Common myeloid progenitor, CD34-positive (primary cell): Measurements from ENCODE around the gene FAM168A.

Experiments
- CTCF ChIA-PET: fragments of 350-600 bp; sonication (Branson Sonifier 250); formaldehyde crosslinking; loops from one replicate; lab custom pipeline; 2021; ENCODE audit warnings: antibody characterized with exemption; lab: Charles Lee
- POLR2A ChIA-PET: fragments of 350-600 bp; sonication (Branson Sonifier 250); formaldehyde crosslinking; loops from one replicate; lab custom pipeline; 2021; ENCODE audit warnings: antibody characterized with exemption; lab: Charles Lee
- DNase-seq, 3 donors: peaks; one replicate each; pipeline versions ENCODE4 v3.0.0 to v3.0.0-alpha.2; 2013
- H3K27ac ChIP-seq, 2 experiments: 1 replicate in 1 of 2; 2 replicates in 1 of 2; pipeline ENCODE4 v1.7.0; 2013; ENCODE audit warnings: inconsistent platforms in 2 of 2, low read length in 2 of 2, mild to moderate bottlenecking in 2 of 2, low read depth in 1 of 2, moderate library complexity in 1 of 2; ENCODE audit not compliant: severe bottlenecking in 2 of 2, insufficient read depth in 1 of 2, poor library complexity in 1 of 2
- H3K27me3 ChIP-seq, 5 experiments: replicated peaks in 2 of 5; 1 replicate in 3 of 5; 2 replicates in 2 of 5; pipeline versions ENCODE4 v1.6.1 to v1.7.0; 2013; ENCODE audit warnings: low read length in 4 of 5, mild to moderate bottlenecking in 2 of 5, moderate library complexity in 2 of 5, inconsistent platforms in 1 of 5; ENCODE audit not compliant: insufficient read depth in 5 of 5, control insufficient read depth in 4 of 5
- H3K36me3 ChIP-seq, 4 experiments: 1 replicate in 2 of 4; 2 replicates in 2 of 4; pipeline versions ENCODE4 v1.6.1 to v1.7.0; 2013; ENCODE audit warnings: low read length in 3 of 4, control low read depth in 1 of 4, mild to moderate bottlenecking in 1 of 4; ENCODE audit not compliant: control insufficient read depth in 4 of 4, insufficient read depth in 4 of 4
- H3K4me1 ChIP-seq, 4 experiments: 1 replicate in 3 of 4; 2 replicates in 1 of 4; pipeline versions ENCODE4 v1.6.1 to v1.7.1; 2013; ENCODE audit warnings: low read length in 3 of 4, mild to moderate bottlenecking in 3 of 4, control low read depth in 1 of 4, inconsistent platforms in 1 of 4, moderate library complexity in 1 of 4; ENCODE audit not compliant: control insufficient read depth in 4 of 4, insufficient read depth in 4 of 4; ENCODE audit errors: control extremely low read depth in 1 of 4
- H3K4me3 ChIP-seq, 7 experiments: 1 replicate in 4 of 7; 2 replicates in 3 of 7; pipeline versions ENCODE4 v1.5.1 to v1.7.0; 2013; ENCODE audit warnings: mild to moderate bottlenecking in 7 of 7, low read length in 6 of 7, moderate library complexity in 6 of 7, inconsistent platforms in 2 of 7, low read depth in 2 of 7, control low read depth in 1 of 7; ENCODE audit not compliant: insufficient read depth in 4 of 7, control insufficient read depth in 1 of 7; ENCODE audit errors: extremely low read depth in 1 of 7
- H3K9me3 ChIP-seq, 5 experiments: 1 replicate in 4 of 5; 2 replicates in 1 of 5; pipeline versions ENCODE4 v1.6.1 to v1.7.1; 2013; ENCODE audit warnings: low read length in 4 of 5, mild to moderate bottlenecking in 2 of 5, inconsistent platforms in 1 of 5, low read depth in 1 of 5, moderate library complexity in 1 of 5; ENCODE audit not compliant: control insufficient read depth in 4 of 5, insufficient read depth in 2 of 5; ENCODE audit errors: control extremely low read depth in 1 of 5
- WGBS: methylation state at CpG from one replicate; pipeline ENCODE4 v1.1.5; 2013; ENCODE audit not compliant: insufficient coverage; 5-methylcytosine and 5-hydroxymethylcytosine counted together

FAM168A gene

GRCh38 chr11:73467505-73467904 lies 130.4 kb downstream of the FAM168A start:
- WGBS: 43% methylated on average over 1 of the region's 2 CpGs
- no peak for DNase-seq

DNA sequence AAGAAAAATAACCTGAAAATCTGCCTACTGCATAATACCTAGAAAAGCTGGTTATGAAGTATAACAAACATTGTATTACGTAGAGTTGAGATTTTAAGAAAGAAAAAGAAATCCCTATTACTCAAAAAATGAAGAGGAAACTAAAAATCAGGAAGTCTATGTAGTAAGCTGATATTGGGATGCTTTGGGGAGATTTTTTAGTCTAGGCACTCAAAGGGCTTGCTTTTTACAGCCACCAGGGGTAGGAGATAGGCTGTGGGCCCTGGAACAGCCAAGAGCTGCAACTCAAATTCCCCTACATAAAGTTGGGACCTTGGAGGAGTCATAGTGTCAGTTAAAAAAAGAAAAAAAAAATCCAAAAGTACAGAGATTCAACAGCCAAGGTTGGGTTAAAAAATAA lies 131.3 kb downstream of the FAM168A start:
- ChIA-PET POLR2A (no interaction called here), CTCF (interaction anchor here (1.1 to 6.6 kb wide), 2 partner anchors 12 to 94 kb away, joined by 3 to 43 read pairs; no protein-coding TSS in a partner anchor)

More at GRCh38 chr11:73467505-73467904, 130.4 kb downstream of the FAM168A start:
- Histone ChIP-seq H3K27ac (no peak overlapping the region), H3K9me3 (no peaks in the 10 kb centered on the region), H3K4me1 (peaks cover 3 to 35% (median 33%) of the 10 kb centered on the region in 4 experiments), H3K27me3 (no peaks in the 10 kb centered on the region), H3K4me3 (no peak overlapping the region), H3K36me3 (peaks cover 0 to 2% (median 0%) of the 10 kb centered on the region in 4 experiments)
- ChIA-PET CTCF (interaction anchor here (1.0 to 6.6 kb wide), 2 partner anchors 10 to 11 kb away, joined by 3 to 43 read pairs; no protein-coding TSS in a partner anchor), POLR2A (no interaction called here)

DNA sequence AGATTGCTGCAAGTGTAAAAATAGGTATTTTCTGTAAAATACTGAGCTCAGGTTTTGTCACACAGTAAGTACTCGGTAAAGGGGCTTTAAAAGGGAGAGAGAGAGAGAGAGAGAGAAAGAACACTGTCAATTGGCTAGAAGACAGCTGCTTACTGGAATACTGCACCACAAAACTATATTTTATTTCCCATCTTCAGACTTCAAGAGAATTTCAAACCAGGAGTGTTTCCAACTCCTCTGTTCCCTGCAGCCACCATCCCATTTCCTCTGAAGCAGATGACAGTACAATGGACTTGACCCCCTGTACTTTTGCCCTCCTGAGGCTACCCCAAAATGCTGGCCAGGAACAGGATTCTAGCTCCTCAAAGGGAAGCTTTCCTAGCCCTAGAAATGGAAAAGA lies 132.0 kb downstream of the FAM168A start:
- ChIA-PET CTCF (interaction anchor here (1.1 to 6.6 kb wide), 5 partner anchors 13 to 94 kb away, joined by 3 to 43 read pairs (median 5); no protein-coding TSS in a partner anchor), POLR2A (no interaction called here)
- Histone ChIP-seq H3K27me3 (no peaks in the 10 kb centered on the region), H3K9me3 (no peaks in the 10 kb centered on the region), H3K27ac (no peak overlapping the region), H3K36me3 (peaks cover 0 to 2% (median 0%) of the 10 kb centered on the region in 4 experiments), H3K4me1 (peaks cover 11 to 50% (median 42%) of the 10 kb centered on the region in 4 experiments), H3K4me3 (no peak overlapping the region)
- WGBS: no CpG with 5 or more reads among the region's 1 CpG
- no peak for DNase-seq

More for the DNA sequence above, 131.3 kb downstream of the FAM168A start:
- DNase-seq: peak in 2 of 3 donors; percentile 28 to 36
- H3K9me3 ChIP-seq: no peaks in the 10 kb centered on the region
- H3K4me3 ChIP-seq: no peak overlapping the region
- no peaks in the 10 kb centered on the region for H3K27me3 ChIP-seq
- H3K27ac ChIP-seq: no peak overlapping the region
- H3K36me3 ChIP-seq: peaks cover 0 to 2% (median 0%) of the 10 kb centered on the region in 4 experiments
- no CpG with 5 or more reads among the region's 1 CpG for WGBS
- peaks cover 10 to 42% (median 38%) of the 10 kb centered on the region in 4 experiments for H3K4me1 ChIP-seq

GRCh38 chr11:73465023-73465675 lies 132.8 kb downstream of the FAM168A start:
- peaks cover 0 to 2% (median 0%) of the 10 kb centered on the region in 4 experiments for H3K36me3 ChIP-seq
- H3K9me3 ChIP-seq: no peaks in the 10 kb centered on the region
- ChIA-PET POLR2A (interaction anchor here (0.6 kb wide), 1 partner anchor 103 kb away, joined by 3 read pairs; no protein-coding TSS in a partner anchor), CTCF (interaction anchor here (1.1 to 6.6 kb wide), 7 partner anchors 9 to 63 kb away, joined by 3 to 43 read pairs (median 4); no protein-coding TSS in a partner anchor)
- H3K4me1 ChIP-seq: peaks cover 11 to 48% (median 36%) of the 10 kb centered on the region in 4 experiments
- no peak overlapping the region for H3K27ac ChIP-seq
- no peak overlapping the region for H3K4me3 ChIP-seq
- 100% methylated on average over 3 of the region's 3 CpGs for WGBS
- no peaks in the 10 kb centered on the region for H3K27me3 ChIP-seq
- peak in 1 of 3 donors; percentile 36 for DNase-seq

GRCh38 chr11:73464347-73464746 lies 133.6 kb downstream of the FAM168A start:
- no peaks in the 10 kb centered on the region for H3K9me3 ChIP-seq
- peaks cover 0 to 2% (median 0%) of the 10 kb centered on the region in 4 experiments for H3K36me3 ChIP-seq
- 100% methylated on average over 1 of the region's 2 CpGs for WGBS
- H3K4me3 ChIP-seq: no peak overlapping the region
- H3K27me3 ChIP-seq: no peaks in the 10 kb centered on the region
- ChIA-PET CTCF (interaction anchor here (1.1 to 2.0 kb wide), 6 partner anchors 9 to 120 kb away, joined by 3 to 7 read pairs (median 3); no protein-coding TSS in a partner anchor), POLR2A (interaction anchor here (0.6 kb wide), 2 partner anchors 9 to 69 kb away, joined by 3 to 5 read pairs; no protein-coding TSS in a partner anchor)
- peaks cover 11 to 42% (median 29%) of the 10 kb centered on the region in 4 experiments for H3K4me1 ChIP-seq
- DNase-seq: no peak
- no peak overlapping the region for H3K27ac ChIP-seq

GRCh38 chr11:73463359-73463758 lies 134.6 kb downstream of the FAM168A start:
- no peak overlapping the region for H3K27ac ChIP-seq
- H3K9me3 ChIP-seq: no peaks in the 10 kb centered on the region
- DNase-seq: no peak
- no peaks in the 10 kb centered on the region for H3K27me3 ChIP-seq
- no peak overlapping the region for H3K4me3 ChIP-seq
- H3K36me3 ChIP-seq: peaks cover 0 to 2% (median 0%) of the 10 kb centered on the region in 4 experiments
- 100% methylated on average over 1 of the region's 2 CpGs for WGBS
- peaks cover 8 to 35% (median 22%) of the 10 kb centered on the region in 4 experiments for H3K4me1 ChIP-seq
- ChIA-PET POLR2A (no interaction called here), CTCF (interaction anchor here (1.0 to 1.6 kb wide), 2 partner anchors 119 to 163 kb away, joined by 3 read pairs; no protein-coding TSS in a partner anchor)
